ENCODE results near the gene NDRG2. TPM values are rescaled to one million over a fixed set of nuclear protein-coding genes. Genes with fewer than 3 reads are reported as not detected.
A peak's percentile ranks its signal among the peaks of the same experiment; 100 is the strongest.

NDRG2 gene
- total RNA-seq, 4 donors from 2014 or later: 152 to 212 (median 183) TPM

- intact Hi-C loops (cut with DNase I): no loop called here
- peaks cover 9% of the 10 kb centered on the region in 2 donors for H3K36me3 ChIP-seq
- no peaks in the 10 kb centered on the region for H3K27me3 ChIP-seq
- H3K27ac ChIP-seq: peak overlapping the region; percentile 56 to 90 (median 85)
- peak; percentile 74 to 76 for DNase-seq
- peak in 1 of 2 donors; percentile 21 for TF ChIP-seq POLR2A (IDR thresholded peaks at IDR 0.05)
- TF ChIP-seq, protein P1, sequence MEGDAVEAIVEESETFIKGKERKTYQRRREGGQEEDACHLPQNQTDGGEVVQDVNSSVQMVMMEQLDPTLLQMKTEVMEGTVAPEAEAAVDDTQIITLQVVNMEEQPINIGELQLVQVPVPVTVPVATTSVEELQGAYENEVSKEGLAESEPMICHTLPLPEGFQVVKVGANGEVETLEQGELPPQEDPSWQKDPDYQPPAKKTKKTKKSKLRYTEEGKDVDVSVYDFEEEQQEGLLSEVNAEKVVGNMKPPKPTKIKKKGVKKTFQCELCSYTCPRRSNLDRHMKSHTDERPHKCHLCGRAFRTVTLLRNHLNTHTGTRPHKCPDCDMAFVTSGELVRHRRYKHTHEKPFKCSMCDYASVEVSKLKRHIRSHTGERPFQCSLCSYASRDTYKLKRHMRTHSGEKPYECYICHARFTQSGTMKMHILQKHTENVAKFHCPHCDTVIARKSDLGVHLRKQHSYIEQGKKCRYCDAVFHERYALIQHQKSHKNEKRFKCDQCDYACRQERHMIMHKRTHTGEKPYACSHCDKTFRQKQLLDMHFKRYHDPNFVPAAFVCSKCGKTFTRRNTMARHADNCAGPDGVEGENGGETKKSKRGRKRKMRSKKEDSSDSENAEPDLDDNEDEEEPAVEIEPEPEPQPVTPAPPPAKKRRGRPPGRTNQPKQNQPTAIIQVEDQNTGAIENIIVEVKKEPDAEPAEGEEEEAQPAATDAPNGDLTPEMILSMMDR (IDR thresholded peaks at IDR 0.05): peak in 1 of 6 experiments; percentile 10
- 1 to 2% methylated on average over 33 to 34 of the region's 37 CpGs for WGBS, 2 donors
- H3K4me3 ChIP-seq (replicated peaks in 1 of 3): peak overlapping the region; percentile 54 to 88 (median 60)
- H3K9me3 ChIP-seq: no peaks in the 10 kb centered on the region
- H3K4me1 ChIP-seq: peaks cover 48 to 60% of the 10 kb centered on the region in 2 donors
These were observed 46.6 kb upstream of the NDRG2 start for GRCh38 chr14:21071225-21072030.

- DNase-seq: peak; percentile 48 to 57
- Histone ChIP-seq H3K36me3 (peaks cover 1 to 2% of the 10 kb centered on the region in 2 donors), H3K9me3 (no peaks in the 10 kb centered on the region), H3K4me1 (peaks cover 48 to 58% of the 10 kb centered on the region in 2 donors), H3K27ac (peak overlapping the region; percentile 56 to 90 (median 85)), H3K4me3 (replicated peaks in 1 of 3) (peak overlapping the region; percentile 54 to 88 (median 60)), H3K27me3 (no peaks in the 10 kb centered on the region)
- intact Hi-C loops (cut with DNase I): no loop called here
- TF ChIP-seq POLR2A (IDR thresholded peaks at IDR 0.05): no peak
- TF ChIP-seq, protein P1 (IDR thresholded peaks at IDR 0.05): no peak
- 0% methylated on average over 18 to 20 of the region's 23 CpGs for WGBS, 2 donors
These were observed 45.9 kb upstream of the NDRG2 start for GRCh38 chr14:21070610-21071224.

GRCh38 chr14:21070083-21070609 is 45.3 kb upstream of the NDRG2 start, which contains the start of gene ARHGEF40:
TSS of gene ARHGEF40 (plus strand) at chr14:21070304. CDS start at chr14:21070397, 93 bp downstream.
- 1 to 2% methylated on average over 8 to 12 of the region's 63 CpGs for WGBS, 2 donors
- TF ChIP-seq, protein P1 (IDR thresholded peaks at IDR 0.05): no peak
- peak in 1 of 2 donors; percentile 65 for TF ChIP-seq POLR2A (IDR thresholded peaks at IDR 0.05)
- Histone ChIP-seq H3K36me3 (no peaks in the 10 kb centered on the region), H3K4me3 (replicated peaks in 1 of 3) (peak within 1 kb of the TSS; percentile 54 to 88 (median 60)), H3K27me3 (no peaks in the 10 kb centered on the region), H3K4me1 (peaks cover 45 to 52% of the 10 kb centered on the region in 2 donors), H3K27ac (peak within 1 kb of the TSS; percentile 72 to 90 (median 85)), H3K9me3 (no peaks in the 10 kb centered on the region)
- intact Hi-C loops (cut with DNase I): no loop called here
- peak; percentile 71 to 77 for DNase-seq

DNA sequence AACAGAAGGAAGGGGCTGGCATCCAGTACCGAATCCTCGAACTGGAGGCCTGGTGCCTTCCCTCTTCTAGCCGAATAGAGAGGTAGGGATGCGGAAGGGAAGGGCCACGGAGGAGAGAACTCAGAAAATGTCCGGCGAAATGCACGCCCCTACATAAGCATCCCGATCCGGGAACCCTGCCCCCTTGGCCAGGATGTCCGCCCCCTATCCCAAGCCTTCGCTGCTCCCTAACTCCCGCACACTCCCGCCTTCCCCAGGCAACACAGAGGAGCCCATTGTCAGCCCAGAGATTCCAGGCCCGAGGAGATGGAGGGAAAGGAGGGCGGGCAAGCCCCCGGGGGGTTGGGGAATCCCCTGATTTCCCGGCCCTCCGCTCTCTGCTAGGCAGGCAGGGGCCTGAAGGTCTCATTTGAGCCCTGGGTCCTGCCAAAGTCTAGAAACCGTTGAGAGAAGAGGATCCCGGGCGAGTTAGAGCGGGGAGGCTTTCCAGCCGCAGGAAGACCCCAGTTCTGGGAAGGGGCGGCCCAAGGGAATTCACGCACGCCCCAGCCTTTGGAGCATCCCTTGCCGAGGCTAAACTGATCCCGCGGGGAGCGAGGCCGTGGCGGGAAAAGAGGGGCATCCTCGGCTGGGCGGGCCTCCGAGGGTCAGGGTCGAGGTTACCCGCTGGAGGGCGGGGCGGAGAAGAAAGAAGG is 44.7 kb upstream of the NDRG2 start:
- Histone ChIP-seq H3K27me3 (no peaks in the 10 kb centered on the region), H3K9me3 (no peaks in the 10 kb centered on the region), H3K4me3 (replicated peaks in 1 of 3) (peak overlapping the region; percentile 9 to 60 (median 42)), H3K36me3 (no peaks in the 10 kb centered on the region), H3K4me1 (peaks cover 39 to 46% of the 10 kb centered on the region in 2 donors), H3K27ac (peak overlapping the region; percentile 72 to 90 (median 85))
- TF ChIP-seq, protein P1 (IDR thresholded peaks at IDR 0.05): peak in 1 of 6 experiments; percentile 8
- no peak for TF ChIP-seq POLR2A (IDR thresholded peaks at IDR 0.05)
- 6 to 7% methylated on average over 7 to 36 of the region's 40 CpGs for WGBS, 2 donors
- DNase-seq: peak in 1 of 2 donors; percentile 15
- intact Hi-C loops (cut with DNase I): loop anchor here (2.0 kb wide), 1 partner anchor 23 kb away; no protein-coding TSS in a partner anchor

Data from thyroid gland (tissue), 4 donors.